ENCODE results near the gene TOGARAM2. TPM values are rescaled to one million over a fixed set of nuclear protein-coding genes. Genes with fewer than 3 reads are reported as not detected.

The TOGARAM2 gene
- total RNA-seq, result 51.9 TPM
- long read RNA-seq, transcript TOGARAM2-206 (11 exons, 1,932 nt), result major isoform, 19 of 57 reads
- long read RNA-seq, partial matches to known transcripts, result 18 of 57 reads
- long read RNA-seq, other reads (novel, unspliced or antisense), result 20 of 57 reads

DNA sequence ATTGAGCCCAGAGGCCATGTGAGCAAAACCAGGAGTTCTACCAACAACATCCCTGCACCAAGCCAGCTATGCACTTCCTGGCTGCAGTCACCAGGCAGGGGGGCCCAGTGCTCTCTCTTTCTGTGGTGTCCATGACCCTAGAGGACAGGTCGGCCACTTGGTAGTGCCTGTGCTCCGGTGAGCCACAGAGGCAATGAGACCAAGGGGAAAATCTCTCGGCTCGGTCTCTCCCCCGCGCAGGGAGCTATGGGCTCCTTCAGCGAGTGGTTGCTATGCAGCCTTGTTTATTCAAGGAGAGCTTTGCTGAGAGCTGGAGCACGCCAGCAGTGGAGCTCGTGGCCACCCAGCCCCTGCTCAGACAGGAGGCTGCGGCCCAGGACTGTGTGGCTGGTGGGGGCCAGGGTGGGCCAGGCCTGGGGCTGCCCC, at the start of gene TOGARAM2:
TSS of gene TOGARAM2 (plus strand) at position 283 of the 426 bp plus-strand sequence. CDS start 13,537 bp downstream, outside the sequence.
- intact Hi-C loops (cut with micrococcal nuclease), result no loop called here
- Histone ChIP-seq H3K4me1 (peaks cover 40% of the 10 kb centered on the region), H3K27ac (replicated peaks) (peak within 1 kb of the TSS; percentile 85), H3K36me3 (no peaks in the 10 kb centered on the region), H3K27me3 (ENCODE audit: low read depth) (no peaks in the 10 kb centered on the region), H3K4me3 (no peak within 1 kb of the TSS), H3K9me3 (replicated peaks) (no peaks in the 10 kb centered on the region)
- TF ChIP-seq CTCF (IDR thresholded peaks at IDR 0.05; ENCODE audit: borderline replicate concordance), result no peak
- DNase-seq, result peak; percentile 31

DNA sequence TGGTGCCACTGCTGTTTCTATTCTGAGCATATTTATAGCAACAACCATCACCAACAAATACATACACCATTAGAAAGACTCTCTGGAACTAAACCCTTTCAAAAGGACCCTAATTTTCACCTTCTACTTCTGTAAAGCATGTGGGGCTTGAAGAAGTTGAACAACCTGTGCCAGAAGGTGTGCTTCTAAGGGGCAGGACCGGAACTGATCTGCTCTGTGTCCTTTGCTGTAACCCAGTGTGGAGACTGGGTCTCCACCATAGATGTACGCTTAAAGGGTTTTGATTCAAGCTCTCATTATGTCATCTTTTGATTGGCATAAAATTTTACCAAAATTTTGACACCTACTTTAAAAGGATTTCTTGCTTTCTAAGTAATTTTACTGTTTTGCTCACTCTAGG, 46.3 kb upstream of the TOGARAM2 start:
- no peak for TF ChIP-seq CTCF (IDR thresholded peaks at IDR 0.05; ENCODE audit: borderline replicate concordance)
- H3K4me3 ChIP-seq, result no peak overlapping the region
- peaks cover 81% of the 10 kb centered on the region for H3K36me3 ChIP-seq
- no peaks in the 10 kb centered on the region for H3K4me1 ChIP-seq
- intact Hi-C loops (cut with micrococcal nuclease), result no loop called here
- no peaks in the 10 kb centered on the region for H3K27me3 ChIP-seq (ENCODE audit: low read depth)
- DNase-seq, result no peak
- H3K27ac ChIP-seq (replicated peaks), result no peak overlapping the region
- H3K9me3 ChIP-seq (replicated peaks), result no peaks in the 10 kb centered on the region

- Histone ChIP-seq H3K27me3 (ENCODE audit: low read depth) (no peaks in the 10 kb centered on the region), H3K27ac (replicated peaks) (no peak overlapping the region), H3K9me3 (replicated peaks) (no peaks in the 10 kb centered on the region), H3K4me1 (no peaks in the 10 kb centered on the region), H3K4me3 (no peak overlapping the region), H3K36me3 (peaks cover 76% of the 10 kb centered on the region)
- no peak for DNase-seq
- no peak for TF ChIP-seq CTCF (IDR thresholded peaks at IDR 0.05; ENCODE audit: borderline replicate concordance)
- intact Hi-C loops (cut with micrococcal nuclease), result no loop called here
Observed at GRCh38 chr2:28941008-28941407, 40.1 kb upstream of the TOGARAM2 start.

DNA sequence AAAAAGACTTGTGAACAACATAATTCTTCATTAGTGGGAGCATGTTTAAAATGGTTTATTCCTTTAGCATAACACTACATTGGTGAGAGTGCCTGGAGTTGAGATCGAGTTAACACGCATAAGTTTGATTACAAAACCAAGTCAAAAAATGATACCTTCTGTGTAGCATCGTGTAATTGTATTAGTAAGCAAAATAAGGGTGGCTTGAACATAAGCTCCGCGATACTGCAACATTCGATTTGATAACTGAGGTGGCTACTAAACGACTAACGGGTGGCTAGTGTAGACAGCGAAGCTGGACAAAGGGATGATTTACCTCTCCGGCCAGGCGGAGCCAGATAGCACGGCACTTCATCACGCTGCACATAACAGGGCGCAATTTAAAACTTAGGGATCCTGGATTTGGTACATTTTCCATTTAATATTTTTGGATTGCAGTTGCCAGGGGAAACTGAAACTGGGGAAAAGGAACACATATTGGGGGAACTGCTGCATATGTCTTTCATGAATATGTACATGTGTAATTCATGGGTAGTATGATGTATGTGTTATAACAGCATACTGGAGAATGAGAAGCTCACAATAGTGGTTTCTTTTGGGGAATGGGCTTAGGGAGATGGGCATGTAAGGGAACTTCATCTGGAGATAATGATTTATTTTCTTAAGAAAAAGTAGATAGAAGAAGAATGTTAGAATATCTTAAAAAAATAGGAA, 36.4 kb upstream of the TOGARAM2 start:
- DNase-seq, result no peak
- no peak for TF ChIP-seq CTCF (IDR thresholded peaks at IDR 0.05; ENCODE audit: borderline replicate concordance)
- Histone ChIP-seq H3K9me3 (replicated peaks) (peaks cover 6% of the 10 kb centered on the region), H3K27ac (replicated peaks) (no peak overlapping the region), H3K4me1 (no peaks in the 10 kb centered on the region), H3K36me3 (peaks cover 87% of the 10 kb centered on the region), H3K27me3 (ENCODE audit: low read depth) (no peaks in the 10 kb centered on the region), H3K4me3 (no peak overlapping the region)
- intact Hi-C loops (cut with micrococcal nuclease), result no loop called here

GRCh38 chr2:28948160-28948559, 32.9 kb upstream of the TOGARAM2 start:
- intact Hi-C loops (cut with micrococcal nuclease), result no loop called here
- H3K36me3 ChIP-seq, result peaks cover 64% of the 10 kb centered on the region
- H3K27ac ChIP-seq (replicated peaks), result no peak overlapping the region
- DNase-seq, result no peak
- H3K27me3 ChIP-seq (ENCODE audit: low read depth), result no peaks in the 10 kb centered on the region
- H3K9me3 ChIP-seq (replicated peaks), result peaks cover 6% of the 10 kb centered on the region
- TF ChIP-seq CTCF (IDR thresholded peaks at IDR 0.05; ENCODE audit: borderline replicate concordance), result no peak
- H3K4me3 ChIP-seq, result no peak overlapping the region
- H3K4me1 ChIP-seq, result peaks cover 11% of the 10 kb centered on the region
